Caco-2 (cell line): ENCODE measurements around the gene AFAP1L1. TPM values are rescaled to one million over a fixed set of nuclear protein-coding genes. Genes with fewer than 3 reads are reported as not detected.

Experiments used
- BruUV-seq: library from RNA; stranded (reverse); fragments of 400-500 nt; replicated peaks from 2 replicates; lab custom pipeline; 2021; lab: Mats Ljungman, UMichigan
- CTCF ChIA-PET: fragments of 300-600 bp; sonication (Branson Sonifier 250); formaldehyde crosslinking; loops from one replicate; lab custom pipeline; 2022; ENCODE audit warnings: antibody characterized with exemption; lab: Charles Lee
- POLR2A ChIA-PET: fragments of 300-600 bp; sonication (Branson Sonifier 250); formaldehyde crosslinking; loops from one replicate; lab custom pipeline; 2022; ENCODE audit warnings: antibody characterized with exemption; lab: Charles Lee
- DNase-seq, 2 experiments: peaks; one replicate each; pipeline versions ENCODE4 v3.0.0 to v3.0.0-alpha.2; 2020 to 2022
- H3K27me3 ChIP-seq: replicated peaks from 2 replicates; pipeline ENCODE4 v1.6.0; 2011; ENCODE audit warnings: low read length; ENCODE audit not compliant: control insufficient read depth, insufficient read depth
- H3K36me3 ChIP-seq: 2 replicates; pipeline ENCODE4 v1.5.1; 2011; ENCODE audit warnings: low read length; ENCODE audit not compliant: control insufficient read depth, insufficient read depth
- H3K4me1 ChIP-seq: fragments of 250-450 bp; sonication (Bioruptor Pico); 2 replicates; pipeline ENCODE4 v1.5.1; 2020; ENCODE audit warnings: mild to moderate bottlenecking
- H3K4me3 ChIP-seq: 2 replicates; pipeline ENCODE4 v1.5.1; 2011; ENCODE audit warnings: low read depth, mild to moderate bottlenecking, control low read depth, low read length
- H3K9me3 ChIP-seq: fragments of 250-450 bp; sonication (Bioruptor Pico); 2 replicates; pipeline ENCODE4 v1.5.1; 2020; ENCODE audit warnings: mild to moderate bottlenecking, moderate library complexity
- H3K27ac Mint-ChIP-seq: one replicate; pipeline ENCODE4 v1.8.0; 2022; ENCODE audit warnings: mixed read lengths; ENCODE audit not compliant: unreplicated experiment
- H3K27me3 Mint-ChIP-seq: one replicate; pipeline ENCODE4 v1.8.0; 2022; ENCODE audit warnings: mixed read lengths; ENCODE audit not compliant: insufficient read depth, unreplicated experiment
- H3K36me3 Mint-ChIP-seq: one replicate; pipeline ENCODE4 v1.8.0; 2022; ENCODE audit warnings: mild to moderate bottlenecking, mixed read lengths; ENCODE audit not compliant: insufficient read depth, unreplicated experiment
- H3K4me1 Mint-ChIP-seq: one replicate; pipeline ENCODE4 v1.8.0; 2022; ENCODE audit warnings: low read depth, mixed read lengths; ENCODE audit not compliant: unreplicated experiment
- H3K4me3 Mint-ChIP-seq: one replicate; pipeline ENCODE4 v1.8.0; 2022; ENCODE audit warnings: mild to moderate bottlenecking, moderate library complexity, mixed read lengths; ENCODE audit not compliant: unreplicated experiment
- H3K9me3 Mint-ChIP-seq: one replicate; pipeline ENCODE4 v1.8.0; 2022; ENCODE audit warnings: mixed read lengths; ENCODE audit not compliant: unreplicated experiment
- CTCF ChIP-seq, 2 experiments: fragments of 200-600 bp in 1 of 2; IDR thresholded peaks; 1 replicate in 1 of 2; 2 replicates in 1 of 2; pipeline versions ENCODE4 v1.5.1 to v1.8.0; 2011 to 2022; ENCODE audit warnings: antibody characterized with exemption in 1 of 2, control low read depth in 1 of 2, inconsistent platforms in 1 of 2, low read depth in 1 of 2, low read length in 1 of 2, mild to moderate bottlenecking in 1 of 2, moderate library complexity in 1 of 2; ENCODE audit not compliant: insufficient read depth in 1 of 2, severe bottlenecking in 1 of 2, unreplicated experiment in 1 of 2
- intact Hi-C: fragments of 100-400 bp; cut with micrococcal nuclease; formaldehyde crosslinking; loops from one replicate; pipeline ENCODE4 v1.10.0; 2022; ENCODE audit not compliant: unreplicated experiment
- total RNA-seq: library from RNA; stranded (reverse); gene quantifications from 2 replicates; pipeline ENCODE4 v1.2.3, GENCODE V29; 2022

Gene AFAP1L1
- total RNA-seq, 1 experiment from 2014 or later = 0.45 TPM

- H3K4me3 Mint-ChIP-seq = no peak overlapping the region
- H3K9me3 Mint-ChIP-seq = no peaks in the 10 kb centered on the region
- intact Hi-C loops = no loop called here
- no peaks in the 10 kb centered on the region for H3K4me1 Mint-ChIP-seq
- ChIA-PET CTCF (no interaction called here), POLR2A (no interaction called here)
- no peaks in the 10 kb centered on the region for H3K27me3 Mint-ChIP-seq
- Histone ChIP-seq H3K27me3 (no peaks in the 10 kb centered on the region), H3K4me1 (peaks cover 4% of the 10 kb centered on the region; the same call in 1 of the 2 replicates), H3K36me3 (no peaks in the 10 kb centered on the region), H3K9me3 (no peaks in the 10 kb centered on the region), H3K4me3 (no peak overlapping the region)
- TF ChIP-seq CTCF (IDR thresholded peaks at IDR 0.05; ENCODE audit: insufficient read depth in 1 of 2, low read depth in 1 of 2, low read length in 1 of 2, severe bottlenecking in 1 of 2, unreplicated experiment in 1 of 2) = no peak
- no peak overlapping the region for H3K27ac Mint-ChIP-seq
- H3K36me3 Mint-ChIP-seq = no peaks in the 10 kb centered on the region
- BruUV-seq = no TSS peak
- no peak for DNase-seq
Measured at GRCh38 chr5:149362541-149362940, 90.9 kb downstream of the AFAP1L1 start.

- no peaks in the 10 kb centered on the region for H3K27me3 Mint-ChIP-seq
- CTCF ChIA-PET = no interaction called here
Measured at GRCh38 chr5:149363358-149363757, 91.7 kb downstream of the AFAP1L1 start.

GRCh38 chr5:149363936-149364335, 92.3 kb downstream of the AFAP1L1 start:
- no peaks in the 10 kb centered on the region for H3K27me3 ChIP-seq
- DNase-seq = no peak
- no peaks in the 10 kb centered on the region for H3K9me3 ChIP-seq
- no peaks in the 10 kb centered on the region for H3K36me3 ChIP-seq
- Mint-ChIP-seq H3K4me1 (no peaks in the 10 kb centered on the region), H3K27me3 (no peaks in the 10 kb centered on the region), H3K4me3 (no peak overlapping the region), H3K36me3 (no peaks in the 10 kb centered on the region), H3K9me3 (no peaks in the 10 kb centered on the region), H3K27ac (no peak overlapping the region)
- no peak for TF ChIP-seq CTCF (IDR thresholded peaks at IDR 0.05; ENCODE audit: insufficient read depth in 1 of 2, low read depth in 1 of 2, low read length in 1 of 2, severe bottlenecking in 1 of 2, unreplicated experiment in 1 of 2)
- no peak overlapping the region for H3K4me3 ChIP-seq
- peaks cover 4% of the 10 kb centered on the region; the same call in 1 of the 2 replicates for H3K4me1 ChIP-seq
- BruUV-seq = no TSS peak
- ChIA-PET POLR2A (no interaction called here), CTCF (no interaction called here)
- intact Hi-C loops = no loop called here

More at GRCh38 chr5:149363358-149363757, 91.7 kb downstream of the AFAP1L1 start:
- peaks cover 4% of the 10 kb centered on the region; the same call in 1 of the 2 replicates for H3K4me1 ChIP-seq
- DNase-seq = no peak
- Mint-ChIP-seq H3K4me3 (no peak overlapping the region), H3K27ac (no peak overlapping the region), H3K36me3 (no peaks in the 10 kb centered on the region), H3K4me1 (no peaks in the 10 kb centered on the region), H3K9me3 (no peaks in the 10 kb centered on the region)
- no peaks in the 10 kb centered on the region for H3K27me3 ChIP-seq
- no peak for TF ChIP-seq CTCF (IDR thresholded peaks at IDR 0.05; ENCODE audit: insufficient read depth in 1 of 2, low read depth in 1 of 2, low read length in 1 of 2, severe bottlenecking in 1 of 2, unreplicated experiment in 1 of 2)
- no TSS peak for BruUV-seq
- H3K36me3 ChIP-seq = no peaks in the 10 kb centered on the region
- H3K4me3 ChIP-seq = no peak overlapping the region
- no peaks in the 10 kb centered on the region for H3K9me3 ChIP-seq
- intact Hi-C loops = no loop called here
- POLR2A ChIA-PET = no interaction called here
